B cell (primary cell): ENCODE measurements around the gene PRLHR. TPM values are rescaled to one million over a fixed set of nuclear protein-coding genes. Genes with fewer than 3 reads are reported as not detected.

Experiments used
- ATAC-seq: fragments of 200-7000 bp; cut with Tn5 transposase; one replicate; pipeline ENCODE4 v1.10.0; 2021; ENCODE audit warnings: low read depth, mild to moderate bottlenecking, moderate number of reproducible peaks, moderate library complexity
- CTCF ChIA-PET: fragments of 350-600 bp; sonication (Branson Sonifier 250); formaldehyde crosslinking; loops from one replicate; lab custom pipeline; 2021; ENCODE audit warnings: antibody characterized with exemption, inconsistent platforms; lab: Charles Lee
- POLR2A ChIA-PET: fragments of 350-600 bp; sonication (Branson Sonifier 250); formaldehyde crosslinking; loops from one replicate; lab custom pipeline; 2021; ENCODE audit warnings: antibody characterized with exemption; lab: Charles Lee
- DNase-seq: peaks from one replicate; pipeline ENCODE4 v3.0.0; 2013
- H2AFZ ChIP-seq: 2 replicates; pipeline ENCODE4 v1.6.1; 2012; ENCODE audit warnings: mild to moderate bottlenecking, low read depth, low read length; ENCODE audit not compliant: insufficient read depth, poor library complexity, severe bottlenecking
- H3K27ac ChIP-seq, 2 donors: 1 replicate in 1 of 2; 2 replicates in 1 of 2; pipeline ENCODE4 v1.5.1; 2012 to 2013; ENCODE audit warnings: low read length in 2 of 2, mild to moderate bottlenecking in 2 of 2, moderate library complexity in 1 of 2
- H3K27me3 ChIP-seq, 4 experiments: fragments of 200-600 bp in 1 of 4; sonication (generic) in 1 of 4; replicated peaks in 1 of 4; 1 replicate in 2 of 4; 2 replicates in 2 of 4; pipeline versions ENCODE4 v1.6.1 to v1.7.0; 2013 to 2016; ENCODE audit warnings: low read length in 3 of 4, mild to moderate bottlenecking in 2 of 4, mixed read lengths in 1 of 4, moderate library complexity in 1 of 4; ENCODE audit not compliant: insufficient read depth in 4 of 4, control insufficient read depth in 3 of 4; ENCODE audit errors: control extremely low read depth in 1 of 4
- H3K36me3 ChIP-seq, 2 experiments: replicated peaks in 1 of 2; 1 replicate in 1 of 2; 2 replicates in 1 of 2; pipeline versions ENCODE4 v1.6.1 to v1.7.1; 2013; ENCODE audit warnings: low read length in 1 of 2; ENCODE audit not compliant: insufficient read depth in 2 of 2, control insufficient read depth in 1 of 2; ENCODE audit errors: control extremely low read depth in 1 of 2, extremely low read depth in 1 of 2
- H3K4me1 ChIP-seq, 2 donors: fragments of 200-600 bp in 1 of 2; sonication (generic) in 1 of 2; 1 replicate in 1 of 2; 2 replicates in 1 of 2; pipeline versions ENCODE4 v1.5.1 to v1.6.1; 2013 to 2017; ENCODE audit warnings: low read length in 2 of 2; ENCODE audit not compliant: control insufficient read depth in 2 of 2, insufficient read depth in 2 of 2
- H3K4me2 ChIP-seq: replicated peaks from 2 replicates; pipeline ENCODE3; 2012; ENCODE audit warnings: mild to moderate bottlenecking, low read depth, low read length; ENCODE audit not compliant: poor library complexity, severe bottlenecking
- H3K4me3 ChIP-seq, 5 experiments: fragments of 200-600 bp in 1 of 5; sonication (generic) in 1 of 5; 1 replicate in 3 of 5; 2 replicates in 2 of 5; pipeline versions ENCODE4 v1.5.1 to v1.7.0; 2011 to 2016; ENCODE audit warnings: low read length in 4 of 5, mild to moderate bottlenecking in 4 of 5, low read depth in 2 of 5, control low read depth in 1 of 5, moderate library complexity in 1 of 5; ENCODE audit not compliant: insufficient read depth in 1 of 5; ENCODE audit errors: control extremely low read depth in 1 of 5, extremely low read depth in 1 of 5
- H3K79me2 ChIP-seq: fragments of 200-600 bp; sonication (generic); one replicate; pipeline ENCODE4 v1.6.0; 2016; ENCODE audit warnings: low read length; ENCODE audit not compliant: control insufficient read depth, insufficient read depth
- H3K9ac ChIP-seq: fragments of 200-600 bp; sonication (generic); 2 replicates; pipeline ENCODE4 v1.6.1; 2017; ENCODE audit warnings: mild to moderate bottlenecking, low read length, moderate library complexity
- H3K9me3 ChIP-seq, 3 donors: one replicate each; pipeline versions ENCODE4 v1.6.1 to v1.7.1; 2013; ENCODE audit warnings: low read length in 2 of 3; ENCODE audit not compliant: control insufficient read depth in 2 of 3, insufficient read depth in 1 of 3; ENCODE audit errors: control extremely low read depth in 1 of 3
- H4K20me1 ChIP-seq: 2 replicates; pipeline ENCODE4 v1.6.0; 2012; ENCODE audit warnings: mild to moderate bottlenecking, low read length; ENCODE audit not compliant: insufficient read depth, control insufficient read depth, poor library complexity, severe bottlenecking
- H3K27ac Mint-ChIP-seq: one replicate; pipeline ENCODE4 v1.8.0; 2021; ENCODE audit warnings: mixed read lengths
- H3K27me3 Mint-ChIP-seq: one replicate; pipeline ENCODE4 v1.8.0; 2021; ENCODE audit warnings: mixed read lengths
- H3K4me1 Mint-ChIP-seq: one replicate; pipeline ENCODE4 v1.8.0; 2021; ENCODE audit warnings: mixed read lengths
- H3K4me3 Mint-ChIP-seq: one replicate; pipeline ENCODE4 v1.8.0; 2021; ENCODE audit warnings: mixed read lengths
- H3K9me3 Mint-ChIP-seq: one replicate; pipeline ENCODE4 v1.8.0; 2022; ENCODE audit warnings: mixed read lengths; ENCODE audit not compliant: insufficient read depth
- EZH2 ChIP-seq: IDR thresholded peaks from 2 replicates; pipeline ENCODE4 v1.6.1; 2012; ENCODE audit warnings: borderline replicate concordance, low read depth, mild to moderate bottlenecking, moderate library complexity, low read length; ENCODE audit not compliant: insufficient read depth, poor library complexity, severe bottlenecking
- WGBS: methylation state at CpG from one replicate; pipeline ENCODE4 v1.1.5; 2013; ENCODE audit warnings: missing lambda C conversion rate; ENCODE audit not compliant: insufficient coverage; 5-methylcytosine and 5-hydroxymethylcytosine counted together
- intact Hi-C: fragments of 100-400 bp; cut with micrococcal nuclease; formaldehyde crosslinking; loops from one replicate; pipeline ENCODE4 v1.10.0; 2022
- polyA plus RNA-seq: library from polyadenylated mRNA; depleted of rRNA; stranded (reverse); fragments of >200 nt; gene quantifications from 2 replicates; pipeline ENCODE4 v1.2.3, GENCODE V29; 2012
- total RNA-seq, 2 donors: library from RNA; stranded (reverse); fragments of 120-200 nt in 1 of 2; gene quantifications; 1 replicate in 1 of 2; 2 replicates in 1 of 2; pipeline versions ENCODE4 v1.2.3 to v1.2.4, GENCODE V29; 2013 to 2022
- TF ChIP-seq, protein P1 (sequence below): fragments of 200-600 bp; IDR thresholded peaks from one replicate; pipeline ENCODE4 v1.8.0; 2022; ENCODE audit warnings: antibody characterized with exemption, mild to moderate bottlenecking

PRLHR gene
- total and polyA plus RNA-seq, 2 donors (not counting 1 experiment from before 2014, with no cell fraction given), result not detected

GRCh38 chr10:118610577-118610976 is 15.1 kb upstream of the PRLHR start:
- no peak overlapping the region for H3K4me2 ChIP-seq
- H3K27me3 ChIP-seq, result peaks cover 0 to 2% (median 0%) of the 10 kb centered on the region in 4 experiments
- no peaks in the 10 kb centered on the region for H3K36me3 ChIP-seq
- no peaks in the 10 kb centered on the region for H4K20me1 ChIP-seq
- no peak for DNase-seq
- CTCF ChIA-PET, result no interaction called here
- no peak overlapping the region for H3K4me3 ChIP-seq
- no peak for TF ChIP-seq EZH2
- TF ChIP-seq, protein P1, sequence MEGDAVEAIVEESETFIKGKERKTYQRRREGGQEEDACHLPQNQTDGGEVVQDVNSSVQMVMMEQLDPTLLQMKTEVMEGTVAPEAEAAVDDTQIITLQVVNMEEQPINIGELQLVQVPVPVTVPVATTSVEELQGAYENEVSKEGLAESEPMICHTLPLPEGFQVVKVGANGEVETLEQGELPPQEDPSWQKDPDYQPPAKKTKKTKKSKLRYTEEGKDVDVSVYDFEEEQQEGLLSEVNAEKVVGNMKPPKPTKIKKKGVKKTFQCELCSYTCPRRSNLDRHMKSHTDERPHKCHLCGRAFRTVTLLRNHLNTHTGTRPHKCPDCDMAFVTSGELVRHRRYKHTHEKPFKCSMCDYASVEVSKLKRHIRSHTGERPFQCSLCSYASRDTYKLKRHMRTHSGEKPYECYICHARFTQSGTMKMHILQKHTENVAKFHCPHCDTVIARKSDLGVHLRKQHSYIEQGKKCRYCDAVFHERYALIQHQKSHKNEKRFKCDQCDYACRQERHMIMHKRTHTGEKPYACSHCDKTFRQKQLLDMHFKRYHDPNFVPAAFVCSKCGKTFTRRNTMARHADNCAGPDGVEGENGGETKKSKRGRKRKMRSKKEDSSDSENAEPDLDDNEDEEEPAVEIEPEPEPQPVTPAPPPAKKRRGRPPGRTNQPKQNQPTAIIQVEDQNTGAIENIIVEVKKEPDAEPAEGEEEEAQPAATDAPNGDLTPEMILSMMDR, result no peak
- ATAC-seq, result no peak
- no peaks in the 10 kb centered on the region for H3K4me1 ChIP-seq
- Mint-ChIP-seq H3K27me3 (peaks cover 21% of the 10 kb centered on the region), H3K9me3 (no peaks in the 10 kb centered on the region), H3K4me1 (no peaks in the 10 kb centered on the region), H3K27ac (no peak overlapping the region), H3K4me3 (no peak overlapping the region)
- no peaks in the 10 kb centered on the region for H3K79me2 ChIP-seq
- no CpG with 5 or more reads among the region's 2 CpGs for WGBS
- intact Hi-C loops, result no loop called here
- H3K9ac ChIP-seq, result no peak overlapping the region
- H3K9me3 ChIP-seq, result peaks cover 0 to 21% (median 13%) of the 10 kb centered on the region in 3 donors
- H2AFZ ChIP-seq, result no peak overlapping the region
- POLR2A ChIA-PET, result no interaction called here
- no peak overlapping the region for H3K27ac ChIP-seq

GRCh38 chr10:118607768-118608354 is 12.4 kb upstream of the PRLHR start:
- Histone ChIP-seq H3K9ac (no peak overlapping the region), H4K20me1 (no peaks in the 10 kb centered on the region), H3K27me3 (peaks cover 0 to 2% (median 0%) of the 10 kb centered on the region in 4 experiments), H2AFZ (no peak overlapping the region), H3K27ac (no peak overlapping the region), H3K9me3 (peaks cover 0 to 21% (median 13%) of the 10 kb centered on the region in 3 donors), H3K4me2 (no peak overlapping the region), H3K4me3 (no peak overlapping the region), H3K4me1 (no peaks in the 10 kb centered on the region), H3K79me2 (no peaks in the 10 kb centered on the region), H3K36me3 (no peaks in the 10 kb centered on the region)
- intact Hi-C loops, result no loop called here
- CTCF ChIA-PET, result no interaction called here
- H3K4me3 Mint-ChIP-seq, result no peak overlapping the region
- H3K27me3 Mint-ChIP-seq, result peaks cover 15% of the 10 kb centered on the region
- TF ChIP-seq, protein P1, result no peak
- TF ChIP-seq EZH2, result no peak
- POLR2A ChIA-PET, result no interaction called here
- no peak overlapping the region for H3K27ac Mint-ChIP-seq
- H3K4me1 Mint-ChIP-seq, result no peaks in the 10 kb centered on the region
- WGBS, result 96% methylated on average over 4 of the region's 4 CpGs
- H3K9me3 Mint-ChIP-seq, result no peaks in the 10 kb centered on the region
- ATAC-seq (no peak), DNase-seq (no peak)
